ENCODE results near the gene ZNF175. TPM values are rescaled to one million over a fixed set of nuclear protein-coding genes. Genes with fewer than 3 reads are reported as not detected.

Gene ZNF175
- total RNA-seq, 1 experiment from 2014 or later: 6.9 TPM

GRCh38 chr19:51572908-51573307 is 1.8 kb downstream of the ZNF175 start:
- no peak for DNase-seq (ENCODE audit: unreplicated experiment)
- TF ChIP-seq CTCF (IDR thresholded peaks at IDR 0.05; ENCODE audit: unreplicated experiment): no peak
- H3K36me3 Mint-ChIP-seq (ENCODE audit: insufficient read depth, unreplicated experiment): peaks cover 29% of the 10 kb centered on the region
- ChIA-PET POLR2A (interaction anchor here (0.9 kb wide), 1 partner anchor 23 kb away, joined by 3 read pairs; no protein-coding TSS in a partner anchor), CTCF (interaction anchor here (0.6 kb wide), 1 partner anchor 227 kb away, joined by 3 read pairs; no protein-coding TSS in a partner anchor)
- H3K9me3 Mint-ChIP-seq (ENCODE audit: unreplicated experiment): no peaks in the 10 kb centered on the region
- no TSS peak for BruUV-seq (replicated peaks)
- H3K4me1 Mint-ChIP-seq (ENCODE audit: insufficient read depth, unreplicated experiment): peaks cover 9% of the 10 kb centered on the region
- peak overlapping the region; percentile 97 for H3K4me3 Mint-ChIP-seq (ENCODE audit: unreplicated experiment)
- no peak overlapping the region for H3K27ac Mint-ChIP-seq (ENCODE audit: low read depth, unreplicated experiment)
- H3K27me3 Mint-ChIP-seq (ENCODE audit: insufficient read depth, unreplicated experiment): peaks cover 10% of the 10 kb centered on the region
- intact Hi-C loops (cut with micrococcal nuclease): no loop called here

- Mint-ChIP-seq H3K27me3 (ENCODE audit: insufficient read depth, unreplicated experiment) (peaks cover 5% of the 10 kb centered on the region), H3K9me3 (ENCODE audit: unreplicated experiment) (no peaks in the 10 kb centered on the region), H3K4me1 (ENCODE audit: insufficient read depth, unreplicated experiment) (peaks cover 9% of the 10 kb centered on the region), H3K4me3 (ENCODE audit: unreplicated experiment) (no peak overlapping the region), H3K27ac (ENCODE audit: low read depth, unreplicated experiment) (no peak overlapping the region), H3K36me3 (ENCODE audit: insufficient read depth, unreplicated experiment) (peaks cover 32% of the 10 kb centered on the region)
- BruUV-seq (replicated peaks): no TSS peak
- DNase-seq (ENCODE audit: unreplicated experiment): no peak
- CTCF ChIA-PET: no interaction called here
- TF ChIP-seq CTCF (IDR thresholded peaks at IDR 0.05; ENCODE audit: unreplicated experiment): no peak
- POLR2A ChIA-PET: no interaction called here
- intact Hi-C loops (cut with micrococcal nuclease): no loop called here
Observed at GRCh38 chr19:51573331-51573730, 2.2 kb downstream of the ZNF175 start.

- no peak for TF ChIP-seq CTCF (IDR thresholded peaks at IDR 0.05; ENCODE audit: unreplicated experiment)
- no peak overlapping the region for H3K27ac Mint-ChIP-seq (ENCODE audit: low read depth, unreplicated experiment)
- POLR2A ChIA-PET: no interaction called here
- H3K9me3 Mint-ChIP-seq (ENCODE audit: unreplicated experiment): no peaks in the 10 kb centered on the region
- peaks cover 48% of the 10 kb centered on the region for H3K36me3 Mint-ChIP-seq (ENCODE audit: insufficient read depth, unreplicated experiment)
- H3K27me3 Mint-ChIP-seq (ENCODE audit: insufficient read depth, unreplicated experiment): no peaks in the 10 kb centered on the region
- no TSS peak for BruUV-seq (replicated peaks)
- CTCF ChIA-PET: no interaction called here
- intact Hi-C loops (cut with micrococcal nuclease): no loop called here
- no peak for DNase-seq (ENCODE audit: unreplicated experiment)
- H3K4me3 Mint-ChIP-seq (ENCODE audit: unreplicated experiment): no peak overlapping the region
- H3K4me1 Mint-ChIP-seq (ENCODE audit: insufficient read depth, unreplicated experiment): peaks cover 7% of the 10 kb centered on the region
Observed at GRCh38 chr19:51576850-51577249, 5.8 kb downstream of the ZNF175 start.

GRCh38 chr19:51586103-51586728 is 15.1 kb downstream of the ZNF175 start:
- DNase-seq (ENCODE audit: unreplicated experiment): no peak
- peaks cover 56% of the 10 kb centered on the region for H3K36me3 Mint-ChIP-seq (ENCODE audit: insufficient read depth, unreplicated experiment)
- H3K4me3 Mint-ChIP-seq (ENCODE audit: unreplicated experiment): no peak overlapping the region
- H3K27me3 Mint-ChIP-seq (ENCODE audit: insufficient read depth, unreplicated experiment): no peaks in the 10 kb centered on the region
- POLR2A ChIA-PET: interaction anchor here (0.6 kb wide), 2 partner anchors 14 to 626 kb away, joined by 3 to 4 read pairs; no protein-coding TSS in a partner anchor
- no peak overlapping the region for H3K27ac Mint-ChIP-seq (ENCODE audit: low read depth, unreplicated experiment)
- H3K9me3 Mint-ChIP-seq (ENCODE audit: unreplicated experiment): peaks cover 37% of the 10 kb centered on the region
- TF ChIP-seq CTCF (IDR thresholded peaks at IDR 0.05; ENCODE audit: unreplicated experiment): no peak
- CTCF ChIA-PET: no interaction called here
- intact Hi-C loops (cut with micrococcal nuclease): no loop called here
- no TSS peak for BruUV-seq (replicated peaks)
- no peaks in the 10 kb centered on the region for H3K4me1 Mint-ChIP-seq (ENCODE audit: insufficient read depth, unreplicated experiment)

Data from MCF 10A (cell line).